ENCODE results near the gene PSMB9. TPM values are rescaled to one million over a fixed set of nuclear protein-coding genes. Genes with fewer than 3 reads are reported as not detected.
A peak's percentile ranks its signal among the peaks of the same experiment; 100 is the strongest.

PSMB9 gene
- total RNA-seq, 4 donors from 2014 or later, result 22.2 to 84.2 (median 23.8) TPM

GRCh38 chr6:32895006-32895345, 41.0 kb downstream of the PSMB9 start:
- DNase-seq (ENCODE audit: low spot score) (no peak), ATAC-seq (ENCODE audit: low FRiP score) (peak; percentile 37)
- TF ChIP-seq CTCF (IDR thresholded peaks at IDR 0.05), result no peak

- DNase-seq (ENCODE audit: low spot score), result no peak
- no peak for ATAC-seq (ENCODE audit: low FRiP score)
- TF ChIP-seq CTCF (IDR thresholded peaks at IDR 0.05), result no peak
Observed at GRCh38 chr6:32903952-32904351, 50.0 kb downstream of the PSMB9 start.

- no peak for ATAC-seq (ENCODE audit: low FRiP score)
- TF ChIP-seq CTCF (IDR thresholded peaks at IDR 0.05), result no peak
- DNase-seq (ENCODE audit: low spot score), result no peak
Observed at GRCh38 chr6:32905078-32905477, 51.1 kb downstream of the PSMB9 start.

GRCh38 chr6:32906539-32906938, 52.5 kb downstream of the PSMB9 start:
- no peak for ATAC-seq (ENCODE audit: low FRiP score)
- no peak for TF ChIP-seq CTCF (IDR thresholded peaks at IDR 0.05)
- no peak for DNase-seq (ENCODE audit: low spot score)

GRCh38 chr6:32908897-32909296, 54.9 kb downstream of the PSMB9 start:
- TF ChIP-seq CTCF (IDR thresholded peaks at IDR 0.05), result no peak
- no peak for ATAC-seq (ENCODE audit: low FRiP score)
- no peak for DNase-seq (ENCODE audit: low spot score)

Small RNA genes within 50 kb of the gene (small RNA-seq; reads per million reads assigned to genes)
- gene HLA-Z, result not detected

Other genes with a start within 250 kb of the PSMB9 start
- gene HLA-DQA1, start 216.8 kb upstream of the PSMB9 start, total RNA-seq, result 10 to 100 TPM in 1 of 4 donors, 1 to 10 TPM in 3; 1.8 to 14.5 (median 6.8) TPM
- 1 to 10 TPM; 1.6 to 9.1 (median 2.4) TPM for gene HLA-DQB1, start 187.5 kb upstream of the PSMB9 start, total RNA-seq
- gene HLA-DQA2, start 112.8 kb upstream of the PSMB9 start, total RNA-seq, result 1 to 10 TPM in 1 of 4 donors, under 1 TPM in 2, not detected in 1; 0.56 to 2.4 (median 0.96) TPM
- 1 to 10 TPM in 2 of 4 donors, under 1 TPM in 1, not detected in 1; 0.96 to 7.4 (median 2.6) TPM for gene HLA-DQB2, start 90.7 kb upstream of the PSMB9 start, total RNA-seq
- gene HLA-DOB, start 37.2 kb upstream of the PSMB9 start, total RNA-seq, result 1 to 10 TPM in 2 of 4 donors, under 1 TPM in 1, not detected in 1; 0.56 to 2.8 (median 1.6) TPM
- 10 to 100 TPM; 10.1 to 54.5 (median 20.0) TPM for gene TAP2, start 15.5 kb upstream of the PSMB9 start, total RNA-seq
- 10 to 100 TPM; 38.5 to 71.2 (median 42.3) TPM for gene PSMB8, start 10.1 kb upstream of the PSMB9 start, total RNA-seq
- gene TAP1, start 488 bp upstream of the PSMB9 start, total RNA-seq, result 100 to 1,000 TPM in 1 of 4 donors, 10 to 100 TPM in 3; 30.5 to 128 (median 55.6) TPM
- 10 to 100 TPM; 18.4 to 79.6 (median 35.0) TPM for gene HLA-DMB, start 86.8 kb downstream of the PSMB9 start, total RNA-seq
- gene HLA-DMA, start 98.9 kb downstream of the PSMB9 start, total RNA-seq, result 10 to 100 TPM; 27.6 to 81.7 (median 55.7) TPM
- 100 to 1,000 TPM; 133 to 257 (median 154) TPM for gene BRD2, start 114.4 kb downstream of the PSMB9 start, total RNA-seq
- 10 to 100 TPM in 2 of 4 donors, 1 to 10 TPM in 2; 1.0 to 20.8 (median 6.8) TPM for gene HLA-DOA, start 155.4 kb downstream of the PSMB9 start, total RNA-seq
- gene HLA-DPA1, start 219.5 kb downstream of the PSMB9 start, total RNA-seq, result 100 to 1,000 TPM in 3 of 4 donors, 10 to 100 TPM in 1; 20.4 to 211 (median 137) TPM
- gene HLA-DPB1, start 221.8 kb downstream of the PSMB9 start, total RNA-seq, result 100 to 1,000 TPM in 3 of 4 donors, 10 to 100 TPM in 1; 29.2 to 120 (median 101) TPM

Data from omental fat pad (tissue), 4 donors.